BLaER1 (cell line): ENCODE measurements around the gene ADM.

ENCODE experiments used
- H3K27ac ChIP-seq: shearing (Covaris generic); formaldehyde crosslinking; 2 replicates; pipeline ENCODE4 v1.8.1; 2022
- H3K27me3 ChIP-seq: shearing (Covaris generic); formaldehyde crosslinking; 2 replicates; pipeline ENCODE4 v1.8.1; 2022
- H3K36me3 ChIP-seq: shearing (Covaris generic); formaldehyde crosslinking; 2 replicates; pipeline ENCODE4 v1.8.1; 2022
- H3K4me1 ChIP-seq: shearing (Covaris generic); formaldehyde crosslinking; 2 replicates; pipeline ENCODE4 v1.8.1; 2022
- H3K4me2 ChIP-seq: shearing (Covaris generic); formaldehyde crosslinking; 2 replicates; pipeline ENCODE4 v1.8.1; 2022
- H3K4me3 ChIP-seq: shearing (Covaris generic); formaldehyde crosslinking; 2 replicates; pipeline ENCODE4 v1.8.1; 2022
- H3K9ac ChIP-seq: shearing (Covaris generic); formaldehyde crosslinking; 2 replicates; pipeline ENCODE4 v1.8.1; 2022
- H3K9me3 ChIP-seq: shearing (Covaris generic); formaldehyde crosslinking; 2 replicates; pipeline ENCODE4 v1.8.1; 2022
- H4K20me1 ChIP-seq: shearing (Covaris generic); formaldehyde crosslinking; 2 replicates; pipeline ENCODE4 v1.8.1; 2022
- Cebpa-rat ChIP-seq: shearing (Covaris generic); IDR thresholded peaks from 2 replicates; pipeline ENCODE4 v1.8.1; 2022

ADM gene

DNA sequence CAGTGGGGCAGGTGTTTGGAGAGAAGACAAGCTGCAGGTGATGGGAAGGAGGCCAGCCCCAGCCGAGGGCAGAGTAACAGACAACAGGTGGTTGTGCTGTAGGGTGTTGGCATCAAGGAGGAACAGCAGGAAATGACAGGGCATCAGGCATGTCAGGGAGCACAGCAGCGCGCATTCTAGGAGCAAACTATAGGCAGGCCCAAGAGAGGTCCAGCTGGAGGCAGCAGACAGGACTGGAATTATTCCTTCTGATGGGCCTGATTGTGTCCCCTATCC, 13.6 kb downstream of the ADM start:
- H3K4me2 ChIP-seq = peak overlapping the region; percentile 60
- no peaks in the 10 kb centered on the region for H3K36me3 ChIP-seq
- no peaks in the 10 kb centered on the region for H3K27me3 ChIP-seq
- peaks cover 22% of the 10 kb centered on the region for H3K4me1 ChIP-seq
- no peak overlapping the region for H3K27ac ChIP-seq
- H3K9me3 ChIP-seq = no peaks in the 10 kb centered on the region
- no peak overlapping the region for H3K9ac ChIP-seq
- no peaks in the 10 kb centered on the region for H4K20me1 ChIP-seq
- no peak for TF ChIP-seq Cebpa-rat
- no peak overlapping the region for H3K4me3 ChIP-seq

DNA sequence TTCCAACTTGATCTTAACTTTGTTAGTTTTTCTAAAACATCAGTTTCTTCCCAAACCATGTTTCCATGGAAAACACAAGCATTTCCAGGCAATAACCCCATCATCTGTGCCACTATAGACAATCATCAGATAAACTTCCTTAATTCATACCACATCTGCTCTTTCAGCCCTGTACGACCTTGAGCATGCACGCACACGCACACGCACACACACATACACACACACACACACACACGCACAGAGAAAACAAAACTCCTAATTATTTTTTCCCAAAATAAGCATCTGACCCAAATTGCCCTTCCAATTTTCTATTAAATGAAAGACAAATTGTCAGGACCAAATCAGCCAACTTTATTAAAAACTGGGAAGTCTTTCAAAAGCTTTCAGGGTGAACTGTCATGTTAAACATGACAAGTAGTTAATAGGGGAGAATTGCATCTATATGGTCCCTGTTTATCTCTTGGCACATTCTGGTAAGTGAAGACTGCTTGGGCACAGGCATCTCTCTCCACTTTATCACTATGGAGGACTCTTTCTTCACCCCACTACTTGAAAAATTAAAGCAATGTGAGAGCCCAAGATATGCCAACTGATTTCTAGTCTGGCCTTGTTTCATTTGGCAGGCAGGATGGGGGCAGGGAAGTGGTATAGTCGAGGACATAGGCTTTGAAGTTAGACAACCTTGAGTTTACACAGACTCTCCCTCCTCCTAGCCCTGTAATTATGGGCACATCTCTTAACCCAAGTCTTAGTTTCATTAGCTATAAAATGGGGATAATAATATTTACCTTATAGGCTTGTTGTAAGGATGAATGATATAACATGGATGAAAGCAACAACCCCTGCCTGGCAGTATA, 15.1 kb downstream of the ADM start:
- no peak for TF ChIP-seq Cebpa-rat
- Histone ChIP-seq H3K9ac (no peak overlapping the region), H3K4me1 (peaks cover 22% of the 10 kb centered on the region), H3K4me2 (no peak overlapping the region), H4K20me1 (no peaks in the 10 kb centered on the region), H3K27ac (no peak overlapping the region), H3K27me3 (no peaks in the 10 kb centered on the region), H3K9me3 (no peaks in the 10 kb centered on the region), H3K4me3 (no peak overlapping the region), H3K36me3 (no peaks in the 10 kb centered on the region)

DNA sequence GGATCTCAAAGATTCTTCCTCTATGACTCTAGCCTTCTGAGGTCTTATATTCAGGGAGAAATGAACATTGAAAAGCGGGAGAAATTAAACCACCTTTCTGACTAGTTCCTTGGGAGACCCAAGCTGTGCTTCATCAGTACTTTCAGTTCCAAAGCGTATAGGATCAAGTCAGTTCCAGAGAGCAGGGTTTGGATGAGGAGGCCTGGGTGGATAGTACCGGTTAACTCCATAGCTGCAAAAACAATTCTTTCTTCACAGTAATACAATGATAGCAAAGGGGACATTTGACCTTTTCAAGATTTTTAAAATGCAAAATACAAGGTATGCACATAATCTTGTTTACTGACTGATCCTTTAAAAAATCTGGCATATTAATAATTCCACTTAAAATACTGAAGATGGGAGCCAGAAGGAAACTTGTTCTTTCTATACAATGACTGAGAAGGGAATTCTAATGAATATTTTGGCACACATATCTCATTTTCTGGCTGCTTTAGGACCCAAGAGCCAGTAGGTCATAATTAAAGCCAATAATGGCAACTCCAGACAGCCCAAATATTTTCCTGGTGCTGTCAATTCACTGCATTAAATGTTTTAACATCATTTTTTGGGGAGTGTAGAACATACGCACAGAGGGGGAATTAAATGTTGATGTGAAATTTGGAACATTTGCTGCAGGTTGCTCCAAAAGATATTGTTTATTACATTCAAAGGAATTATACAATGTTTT, 16.0 kb downstream of the ADM start:
- peaks cover 22% of the 10 kb centered on the region for H3K4me1 ChIP-seq

GRCh38 chr11:10322401-10322800, 17.5 kb downstream of the ADM start:
- no peaks in the 10 kb centered on the region for H3K9me3 ChIP-seq
- peaks cover 16% of the 10 kb centered on the region for H3K4me1 ChIP-seq
- no peak overlapping the region for H3K4me3 ChIP-seq
- H3K4me2 ChIP-seq = peak overlapping the region; percentile 16; the same call in 1 of the 2 replicates
- H4K20me1 ChIP-seq = no peaks in the 10 kb centered on the region
- H3K27ac ChIP-seq = no peak overlapping the region
- TF ChIP-seq Cebpa-rat = no peak
- H3K27me3 ChIP-seq = no peaks in the 10 kb centered on the region
- no peak overlapping the region for H3K9ac ChIP-seq
- H3K36me3 ChIP-seq = no peaks in the 10 kb centered on the region

More for the DNA sequence above, 16.0 kb downstream of the ADM start:
- Histone ChIP-seq H3K4me2 (no peak overlapping the region), H3K27ac (no peak overlapping the region), H4K20me1 (no peaks in the 10 kb centered on the region), H3K9ac (no peak overlapping the region), H3K4me3 (no peak overlapping the region), H3K36me3 (no peaks in the 10 kb centered on the region), H3K9me3 (no peaks in the 10 kb centered on the region), H3K27me3 (no peaks in the 10 kb centered on the region)
- TF ChIP-seq Cebpa-rat = no peak

DNA sequence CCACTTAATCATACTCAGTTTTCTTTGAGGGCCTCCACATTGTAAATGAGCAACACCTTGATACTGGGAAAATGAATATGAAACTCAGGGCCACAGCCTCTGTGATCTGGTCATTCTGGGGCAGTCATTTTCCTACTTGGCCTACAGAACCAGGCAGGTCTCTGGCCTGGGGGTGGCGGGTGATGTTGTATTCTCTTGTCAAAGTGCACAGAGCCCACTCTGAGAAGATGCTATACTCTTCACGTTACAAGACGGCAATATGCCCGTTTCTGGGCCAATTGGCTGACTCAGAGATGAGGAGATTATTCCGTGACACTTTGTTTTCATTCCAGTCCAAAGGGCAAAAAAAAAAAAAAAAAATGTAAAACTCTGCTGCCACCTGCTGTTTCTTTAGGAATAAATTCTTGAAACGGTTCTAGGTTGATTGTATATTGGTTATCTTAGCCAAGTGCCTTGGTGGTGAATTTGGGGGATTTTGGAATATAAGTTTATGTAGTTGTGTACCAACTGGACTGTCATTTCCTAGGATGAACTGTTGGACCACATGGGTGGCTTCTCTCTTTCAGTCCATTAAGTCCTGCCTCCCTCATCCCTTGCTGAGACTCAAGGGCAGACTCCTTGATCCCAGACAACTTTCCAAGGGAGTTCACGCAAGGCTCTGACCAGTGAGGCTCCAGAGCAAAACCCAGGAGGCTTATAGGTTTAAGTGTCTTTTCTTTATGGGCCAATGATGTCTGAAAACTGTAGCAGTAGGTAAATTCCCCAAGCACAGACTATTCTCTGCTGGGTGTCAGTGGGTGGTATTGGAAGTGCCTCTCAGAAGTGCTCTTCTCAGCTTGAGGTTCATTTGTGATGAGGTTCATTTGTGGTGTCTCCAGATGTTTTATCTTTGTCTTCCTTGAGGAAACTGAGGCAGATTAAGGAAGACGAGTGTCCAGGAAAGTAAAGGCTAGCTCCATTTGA, 18.2 kb downstream of the ADM start:
- no peaks in the 10 kb centered on the region for H4K20me1 ChIP-seq
- no peaks in the 10 kb centered on the region for H3K9me3 ChIP-seq
- H3K4me1 ChIP-seq = peaks cover 8% of the 10 kb centered on the region
- H3K27ac ChIP-seq = no peak overlapping the region
- H3K36me3 ChIP-seq = no peaks in the 10 kb centered on the region
- peak overlapping the region; percentile 16; the same call in 1 of the 2 replicates for H3K4me2 ChIP-seq
- H3K27me3 ChIP-seq = no peaks in the 10 kb centered on the region
- no peak overlapping the region for H3K9ac ChIP-seq
- no peak overlapping the region for H3K4me3 ChIP-seq
- no peak for TF ChIP-seq Cebpa-rat

- Histone ChIP-seq H3K4me3 (no peak overlapping the region), H3K27ac (no peak overlapping the region), H3K4me2 (no peak overlapping the region), H3K36me3 (no peaks in the 10 kb centered on the region), H4K20me1 (no peaks in the 10 kb centered on the region), H3K27me3 (no peaks in the 10 kb centered on the region), H3K9ac (no peak overlapping the region), H3K4me1 (peaks cover 2% of the 10 kb centered on the region; the same call in 1 of the 2 replicates), H3K9me3 (no peaks in the 10 kb centered on the region)
- no peak for TF ChIP-seq Cebpa-rat
These were observed 18.9 kb downstream of the ADM start for GRCh38 chr11:10323793-10324170.

DNA sequence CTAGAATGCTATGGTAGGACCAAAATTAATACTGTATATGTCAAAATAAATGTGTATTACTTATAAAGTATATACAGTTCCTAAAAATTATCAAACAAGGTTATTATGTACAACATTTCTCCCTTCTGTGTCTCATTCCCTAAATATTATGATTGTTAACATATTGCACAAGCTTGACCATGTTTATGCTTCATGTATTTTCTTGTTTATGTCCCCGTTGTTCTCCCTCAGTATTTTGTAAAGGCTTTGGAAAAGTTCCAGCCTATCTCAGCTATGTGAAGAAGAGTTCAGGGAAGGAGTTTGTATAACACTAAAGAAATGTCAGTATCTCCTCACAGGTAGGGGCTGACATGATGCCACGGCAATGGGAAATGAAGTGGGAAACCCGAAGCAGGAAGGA, 19.6 kb downstream of the ADM start:
- Histone ChIP-seq H3K9me3 (no peaks in the 10 kb centered on the region), H3K27ac (no peak overlapping the region), H3K9ac (no peak overlapping the region), H3K4me2 (no peak overlapping the region), H4K20me1 (no peaks in the 10 kb centered on the region), H3K4me3 (no peak overlapping the region), H3K4me1 (no peaks in the 10 kb centered on the region), H3K27me3 (no peaks in the 10 kb centered on the region), H3K36me3 (no peaks in the 10 kb centered on the region)
- TF ChIP-seq Cebpa-rat = no peak

DNA sequence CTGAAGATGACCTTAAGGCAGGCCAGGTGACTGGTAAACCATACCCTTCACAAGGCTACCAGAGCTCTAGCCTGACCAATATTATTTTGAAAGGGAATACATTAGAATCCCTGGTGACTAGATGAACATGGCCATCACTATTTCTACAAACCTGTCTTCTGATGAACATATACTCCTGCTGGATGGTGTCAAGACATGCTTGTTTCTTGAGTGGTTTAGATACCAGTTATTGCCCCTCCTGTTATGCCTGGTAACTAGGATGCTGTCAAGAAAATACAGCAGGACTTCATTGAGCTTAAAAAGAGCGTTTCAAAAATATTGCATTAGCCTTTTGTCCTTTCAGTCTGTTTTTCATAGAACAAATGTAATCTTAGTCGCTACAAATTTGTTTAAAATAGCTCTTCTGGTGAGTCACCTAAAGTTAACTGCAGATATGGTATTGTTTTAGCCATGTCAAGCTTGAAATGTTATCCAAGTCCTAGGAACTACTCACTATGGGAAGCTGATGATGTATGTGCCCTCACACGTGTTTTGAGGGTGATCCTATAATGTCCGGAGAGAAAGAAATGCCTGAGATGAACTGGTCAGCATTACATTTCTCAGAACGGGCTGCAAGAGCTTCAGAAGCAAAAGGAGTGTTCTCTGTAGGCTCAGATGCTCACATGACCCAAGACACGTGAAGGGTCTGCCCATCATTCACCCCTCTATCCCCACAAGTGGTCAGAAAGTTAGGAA, 20.6 kb downstream of the ADM start:
- H4K20me1 ChIP-seq = no peaks in the 10 kb centered on the region
- no peaks in the 10 kb centered on the region for H3K36me3 ChIP-seq
- H3K9me3 ChIP-seq = no peaks in the 10 kb centered on the region
- no peaks in the 10 kb centered on the region for H3K4me1 ChIP-seq
- H3K27me3 ChIP-seq = no peaks in the 10 kb centered on the region
- no peak overlapping the region for H3K9ac ChIP-seq
- no peak overlapping the region for H3K4me3 ChIP-seq
- no peak overlapping the region for H3K4me2 ChIP-seq
- TF ChIP-seq Cebpa-rat = no peak
- no peak overlapping the region for H3K27ac ChIP-seq
